Retinal pigment epithelial cell (primary cell): Measurements from ENCODE around the gene ACP4.

Experiments
- DNase-seq: peaks from one replicate; pipeline ENCODE4 v3.0.0-alpha.2; 2010; ENCODE audit warnings: low read depth
- H3K4me3 ChIP-seq: 2 replicates; pipeline ENCODE4 v1.5.1; 2011; ENCODE audit warnings: mild to moderate bottlenecking, low read length, control low read depth, moderate library complexity
- TF ChIP-seq, protein P1 (sequence below): conservative IDR thresholded peaks from 2 replicates; pipeline ENCODE4 v1.5.1; 2011; ENCODE audit warnings: low read depth, low read length, control low read depth, inconsistent platforms

Gene ACP4

DNA sequence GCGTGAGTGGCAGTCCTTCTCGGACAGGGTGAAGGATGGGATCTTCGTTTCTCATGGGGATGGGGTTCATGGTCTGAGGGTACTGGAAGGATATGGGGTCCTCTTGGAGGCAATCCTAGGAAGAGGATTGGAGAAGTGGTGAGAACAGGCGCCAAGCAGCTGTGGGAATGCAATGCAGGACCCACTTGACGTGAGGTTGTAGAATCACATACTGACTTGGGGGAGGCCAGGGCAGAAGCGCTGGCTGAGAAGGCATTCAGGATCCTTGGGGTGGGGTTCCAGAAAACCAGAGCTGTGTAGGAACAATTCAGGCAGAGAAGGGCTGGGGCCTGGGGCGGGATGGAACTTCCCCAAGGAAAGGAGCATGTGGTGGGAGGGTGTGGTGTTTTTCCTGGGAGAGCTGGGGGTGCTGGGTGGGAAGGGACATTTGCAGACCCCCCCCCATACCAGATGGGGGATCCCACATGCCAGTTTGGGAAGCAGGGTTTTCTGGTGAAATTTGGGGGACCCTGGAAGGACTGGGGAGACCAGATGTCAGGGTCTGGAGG, 32.5 kb downstream of the ACP4 start:
- no peak for DNase-seq
- H3K4me3 ChIP-seq = no peak overlapping the region
- TF ChIP-seq, protein P1, sequence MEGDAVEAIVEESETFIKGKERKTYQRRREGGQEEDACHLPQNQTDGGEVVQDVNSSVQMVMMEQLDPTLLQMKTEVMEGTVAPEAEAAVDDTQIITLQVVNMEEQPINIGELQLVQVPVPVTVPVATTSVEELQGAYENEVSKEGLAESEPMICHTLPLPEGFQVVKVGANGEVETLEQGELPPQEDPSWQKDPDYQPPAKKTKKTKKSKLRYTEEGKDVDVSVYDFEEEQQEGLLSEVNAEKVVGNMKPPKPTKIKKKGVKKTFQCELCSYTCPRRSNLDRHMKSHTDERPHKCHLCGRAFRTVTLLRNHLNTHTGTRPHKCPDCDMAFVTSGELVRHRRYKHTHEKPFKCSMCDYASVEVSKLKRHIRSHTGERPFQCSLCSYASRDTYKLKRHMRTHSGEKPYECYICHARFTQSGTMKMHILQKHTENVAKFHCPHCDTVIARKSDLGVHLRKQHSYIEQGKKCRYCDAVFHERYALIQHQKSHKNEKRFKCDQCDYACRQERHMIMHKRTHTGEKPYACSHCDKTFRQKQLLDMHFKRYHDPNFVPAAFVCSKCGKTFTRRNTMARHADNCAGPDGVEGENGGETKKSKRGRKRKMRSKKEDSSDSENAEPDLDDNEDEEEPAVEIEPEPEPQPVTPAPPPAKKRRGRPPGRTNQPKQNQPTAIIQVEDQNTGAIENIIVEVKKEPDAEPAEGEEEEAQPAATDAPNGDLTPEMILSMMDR = no peak

DNA sequence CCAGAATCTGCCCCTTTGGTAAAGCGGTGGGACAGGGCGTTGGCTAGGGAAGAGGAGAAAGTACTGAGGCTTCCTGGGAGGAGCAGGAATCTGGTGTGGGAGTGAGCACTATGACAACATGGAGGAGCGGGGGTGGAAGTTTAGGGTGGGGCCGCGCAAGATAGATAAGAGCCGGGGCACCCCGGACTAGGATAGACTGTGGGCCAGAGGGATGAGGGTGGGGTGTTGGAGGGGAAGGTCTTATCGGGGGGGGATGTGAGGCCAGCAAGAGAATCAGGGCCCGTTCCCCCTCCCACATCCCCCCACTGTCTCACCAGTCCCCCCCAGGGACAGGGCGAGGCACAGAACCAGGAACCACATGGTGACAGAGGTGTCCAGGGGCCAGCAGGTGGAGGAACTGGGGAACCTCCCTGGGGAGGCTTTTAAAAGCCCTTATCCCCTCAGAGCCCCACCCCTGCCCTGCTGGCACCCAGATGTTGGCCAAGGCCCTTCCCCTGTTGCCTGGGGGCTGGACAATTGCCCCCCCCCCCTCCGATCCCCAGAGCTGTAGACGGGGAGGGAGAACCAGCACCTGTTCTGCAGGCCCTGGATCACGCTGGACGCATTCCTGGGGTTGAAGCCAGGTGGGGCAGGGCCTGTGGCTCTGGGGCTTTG, 33.3 kb downstream of the ACP4 start, which contains the start of gene KLK1:
TSS of gene KLK1 (minus strand) at position 399 of the 654 bp plus-strand sequence. CDS start at position 360, 39 bp downstream.
- TF ChIP-seq, protein P1 = no peak
- no peak within 1 kb of the TSS for H3K4me3 ChIP-seq
- no peak for DNase-seq

DNA sequence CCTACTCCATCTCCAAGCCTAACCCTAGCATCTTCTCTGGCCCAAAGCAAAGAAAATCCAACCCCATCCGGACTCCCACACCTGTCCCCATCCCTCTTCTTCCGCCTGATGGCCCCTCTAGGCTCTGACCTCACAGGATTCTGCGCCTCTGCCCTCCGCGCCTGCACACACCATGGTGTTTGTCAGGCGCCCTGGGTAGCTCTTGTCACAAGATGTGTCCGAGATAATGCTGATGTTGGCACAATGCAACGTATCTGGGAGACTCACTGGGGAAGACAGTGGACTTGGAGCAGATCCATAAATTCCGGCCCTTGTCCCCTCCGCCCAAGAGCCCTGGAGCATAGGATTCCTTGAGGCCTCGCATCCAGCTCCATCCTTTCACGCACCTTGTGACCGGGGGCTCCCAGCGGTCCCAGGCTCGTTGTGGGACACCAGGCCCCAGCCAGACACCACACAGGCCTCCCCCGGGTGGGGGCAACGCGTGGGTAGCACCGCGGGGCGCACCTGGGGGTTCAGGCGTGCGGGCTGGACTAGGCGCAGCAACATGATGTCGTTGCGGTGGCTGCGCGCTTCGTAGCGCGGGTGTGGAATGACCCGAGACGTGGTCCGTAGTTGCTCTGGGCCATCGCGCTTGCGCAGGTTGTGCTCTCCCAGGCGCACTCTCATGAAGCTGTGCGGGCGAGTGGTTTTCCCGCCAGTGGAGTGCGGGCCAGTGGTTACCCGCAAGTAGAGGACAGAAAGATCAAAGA, 36.5 kb downstream of the ACP4 start:
- H3K4me3 ChIP-seq = no peak overlapping the region
- TF ChIP-seq, protein P1 = no peak
- no peak for DNase-seq

DNA sequence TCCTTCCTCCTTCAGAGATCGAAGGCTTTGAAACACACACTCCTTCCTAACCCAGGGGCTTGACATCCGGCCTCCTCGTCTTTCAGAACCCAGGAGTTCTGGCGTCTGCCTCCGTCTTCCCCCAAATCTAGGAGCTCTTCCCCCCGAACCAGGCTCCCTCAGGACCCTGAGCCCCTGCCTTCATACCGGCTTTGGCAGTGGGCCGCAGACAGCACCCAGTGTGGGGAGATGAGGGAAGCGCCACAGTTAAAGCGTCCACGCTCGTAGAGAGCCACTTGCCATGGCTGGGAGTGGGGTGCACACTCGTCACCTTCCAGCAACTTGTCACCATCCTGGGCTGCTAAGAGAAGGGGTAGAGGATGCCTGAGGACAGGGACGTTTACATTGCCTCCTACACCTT, 37.3 kb downstream of the ACP4 start:
- H3K4me3 ChIP-seq = no peak overlapping the region
- no peak for DNase-seq
- TF ChIP-seq, protein P1 = no peak

DNA sequence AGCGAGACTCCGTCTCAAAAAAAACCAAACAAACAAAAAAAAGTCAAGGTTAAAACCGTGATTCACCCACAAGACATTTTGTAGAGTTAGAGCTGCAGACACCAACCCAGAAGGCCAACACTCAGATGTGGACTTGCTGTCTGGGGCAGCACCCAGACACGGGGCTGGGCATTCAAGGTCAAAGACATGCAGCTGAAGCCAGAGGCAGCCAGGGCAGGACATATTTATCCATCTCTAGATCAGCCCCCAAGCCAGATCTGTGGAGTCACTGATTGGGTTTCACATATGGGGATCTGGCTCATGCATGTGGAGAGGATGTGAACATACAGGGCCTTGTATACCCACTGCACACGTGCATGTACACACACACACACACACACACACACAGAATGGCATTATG, 39.6 kb downstream of the ACP4 start:
- no peak for DNase-seq
- TF ChIP-seq, protein P1 = no peak
- H3K4me3 ChIP-seq = no peak overlapping the region

DNA sequence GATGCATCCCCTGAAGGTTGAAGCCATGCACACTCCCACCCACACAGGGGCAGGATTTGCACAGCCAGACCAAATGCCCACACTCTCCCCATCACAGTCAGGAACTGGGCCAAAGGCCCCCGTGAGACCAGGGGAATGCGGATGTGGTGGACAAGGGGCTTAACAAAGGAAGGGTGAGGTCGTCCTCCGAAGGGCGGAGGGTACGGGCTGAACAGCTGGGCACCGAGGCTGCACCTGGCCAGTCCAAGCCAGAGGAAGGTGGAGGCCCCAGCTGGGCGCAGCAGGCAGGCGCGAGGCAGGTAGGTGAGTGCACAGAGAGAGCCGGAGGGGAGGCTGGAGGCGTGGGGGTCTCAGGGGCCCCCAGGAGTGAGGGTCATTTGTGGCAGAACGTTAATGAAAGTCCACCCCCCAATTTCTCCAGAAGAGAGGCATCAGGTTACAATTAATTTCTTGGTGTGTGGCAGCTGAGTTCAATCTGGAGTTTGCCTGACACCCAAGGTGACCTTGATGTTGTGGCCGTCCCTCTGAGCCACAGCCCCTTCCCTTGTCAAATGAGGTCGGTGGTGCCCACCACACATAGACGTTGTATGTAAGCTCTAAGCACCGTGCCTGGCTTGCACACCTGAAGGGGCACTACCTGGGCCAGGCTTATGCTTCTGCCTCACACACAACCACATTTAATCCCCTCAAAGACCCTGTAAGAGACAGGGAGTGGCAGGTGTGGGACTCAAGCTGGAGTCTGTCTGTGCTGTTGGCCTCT, 40.2 kb downstream of the ACP4 start:
- DNase-seq = no peak
- TF ChIP-seq, protein P1 = no peak
- no peak overlapping the region for H3K4me3 ChIP-seq
